Mucosa of gallbladder (tissue), 1 donor: ENCODE data around the gene HBS1L. TPM values are rescaled to one million over a fixed set of nuclear protein-coding genes. Genes with fewer than 3 reads are reported as not detected.
"Not testable (repeated sequence)": the region's sequence is repeated elsewhere in the genome, so short reads cannot be mapped to it uniquely, and the experiment has no call there.

Experiments used
- DNase-seq: peaks from one replicate; pipeline ENCODE4 v3.0.0-alpha.2; 2020; ENCODE audit warnings: low spot score
- total RNA-seq: library from RNA; stranded (reverse); gene quantifications from one replicate; pipeline ENCODE4 v1.2.1, GENCODE V29; 2021
- donor health status: DM: no; HTN: no; CAD: no.

HBS1L gene
- total RNA-seq, 1 donor from 2014 or later, result 46.8 TPM

GRCh38 chr6:135075018-135075417 is 20.4 kb upstream of the HBS1L start:
- DNase-seq, result no peak

- no peak for DNase-seq
These were observed 19.3 kb upstream of the HBS1L start for GRCh38 chr6:135073756-135074393.

- DNase-seq, result no peak
These were observed 18.6 kb upstream of the HBS1L start for GRCh38 chr6:135073217-135073616.

- no peak for DNase-seq
These were observed 18.1 kb upstream of the HBS1L start for GRCh38 chr6:135072753-135073152.

GRCh38 chr6:135071541-135071940 is 16.9 kb upstream of the HBS1L start:
- no peak for DNase-seq

GRCh38 chr6:135067911-135068310 is 13.3 kb upstream of the HBS1L start:
- DNase-seq, result no peak

GRCh38 chr6:135066806-135067205 is 12.2 kb upstream of the HBS1L start:
- DNase-seq, result no peak

- no peak for DNase-seq
These were observed 11.8 kb upstream of the HBS1L start for GRCh38 chr6:135066397-135066796.

GRCh38 chr6:135064586-135064985 is 10.0 kb upstream of the HBS1L start:
- no peak for DNase-seq

- DNase-seq, result no peak
These were observed 9.3 kb upstream of the HBS1L start for GRCh38 chr6:135063926-135064325.

- no peak for DNase-seq
These were observed 8.1 kb upstream of the HBS1L start for GRCh38 chr6:135062735-135063134.

- DNase-seq, result no peak
These were observed 5.5 kb upstream of the HBS1L start for GRCh38 chr6:135060076-135060475.

- DNase-seq, result not testable (repeated sequence)
These were observed 3.7 kb upstream of the HBS1L start for GRCh38 chr6:135058299-135058698.

GRCh38 chr6:135056632-135057031 is 2.0 kb upstream of the HBS1L start:
- DNase-seq, result no peak

GRCh38 chr6:135054226-135054568 is 425 bp downstream of the HBS1L start:
- no peak for DNase-seq

GRCh38 chr6:135053406-135053805 is 1.2 kb downstream of the HBS1L start:
- DNase-seq, result no peak

- no peak for DNase-seq
These were observed 1.7 kb downstream of the HBS1L start for GRCh38 chr6:135052939-135053338.

GRCh38 chr6:135048915-135049314 is 5.7 kb downstream of the HBS1L start:
- DNase-seq, result no peak

- no peak for DNase-seq
These were observed 7.3 kb downstream of the HBS1L start for GRCh38 chr6:135047336-135047735.

GRCh38 chr6:135046912-135047311 is 7.7 kb downstream of the HBS1L start:
- DNase-seq, result no peak

GRCh38 chr6:135044639-135045038 is 10.0 kb downstream of the HBS1L start:
- no peak for DNase-seq

GRCh38 chr6:135043846-135044245 is 10.8 kb downstream of the HBS1L start:
- no peak for DNase-seq

GRCh38 chr6:135043364-135043763 is 11.3 kb downstream of the HBS1L start:
- no peak for DNase-seq

GRCh38 chr6:135038335-135038734 is 16.3 kb downstream of the HBS1L start:
- no peak for DNase-seq
